Measurements from ENCODE around the gene AIG1.
"Not testable (repeated sequence)": the region's sequence is repeated elsewhere in the genome, so short reads cannot be mapped to it uniquely, and the experiment has no call there.

Gene AIG1

GRCh38 chr6:143168396-143168816 lies 107.7 kb downstream of the AIG1 start:
- DNase-seq = not testable (repeated sequence)

GRCh38 chr6:143169440-143169839 lies 108.8 kb downstream of the AIG1 start:
- no peak for DNase-seq

- DNase-seq = no peak
Measured at GRCh38 chr6:143174516-143174915, 113.8 kb downstream of the AIG1 start.

GRCh38 chr6:143174951-143175350 lies 114.3 kb downstream of the AIG1 start:
- no peak for DNase-seq

- DNase-seq = no peak
Measured at GRCh38 chr6:143176090-143177021, 115.7 kb downstream of the AIG1 start.

- DNase-seq = no peak
Measured at GRCh38 chr6:143177706-143178105, 117.0 kb downstream of the AIG1 start.

GRCh38 chr6:143179096-143179495 lies 118.4 kb downstream of the AIG1 start:
- DNase-seq = no peak

- DNase-seq = no peak
Measured at GRCh38 chr6:143179901-143180612, 119.4 kb downstream of the AIG1 start.

- DNase-seq = no peak
Measured at GRCh38 chr6:143180826-143181225, 120.1 kb downstream of the AIG1 start.

GRCh38 chr6:143183666-143184065 lies 123.0 kb downstream of the AIG1 start:
- no peak for DNase-seq

GRCh38 chr6:143185288-143185687 lies 124.6 kb downstream of the AIG1 start:
- no peak for DNase-seq

- no peak for DNase-seq
Measured at GRCh38 chr6:143187238-143187923, 126.7 kb downstream of the AIG1 start.

GRCh38 chr6:143188292-143188691 lies 127.6 kb downstream of the AIG1 start:
- DNase-seq = no peak

GRCh38 chr6:143191361-143191760 lies 130.7 kb downstream of the AIG1 start:
- no peak for DNase-seq

GRCh38 chr6:143192766-143193165 lies 132.1 kb downstream of the AIG1 start:
- no peak for DNase-seq

- DNase-seq = no peak
Measured at GRCh38 chr6:143193571-143194094, 132.9 kb downstream of the AIG1 start.

GRCh38 chr6:143194095-143194589 lies 133.5 kb downstream of the AIG1 start:
- no peak for DNase-seq

- no peak for DNase-seq
Measured at GRCh38 chr6:143195349-143195845, 134.7 kb downstream of the AIG1 start.

- DNase-seq = no peak
Measured at GRCh38 chr6:143196525-143197225, 136.0 kb downstream of the AIG1 start.

- no peak for DNase-seq
Measured at GRCh38 chr6:143197377-143197776, 136.7 kb downstream of the AIG1 start.

GRCh38 chr6:143198312-143198711 lies 137.6 kb downstream of the AIG1 start:
- DNase-seq = peak; percentile 65

GRCh38 chr6:143199291-143199690 lies 138.6 kb downstream of the AIG1 start:
- no peak for DNase-seq
